Measurements from ENCODE around the gene PGGHG.
"Not testable (repeated sequence)": the region's sequence is repeated elsewhere in the genome, so short reads cannot be mapped to it uniquely, and the experiment has no call there.

Gene PGGHG

GRCh38 chr11:285894-286220 is 3.1 kb upstream of the PGGHG start:
- Histone ChIP-seq H3K27ac (ENCODE audit: low read depth, low read length, poor library complexity, severe bottlenecking) (no peak overlapping the region), H3K9ac (ENCODE audit: low read length) (no peak overlapping the region), H3K9me3 (ENCODE audit: low read length) (no peaks in the 10 kb centered on the region), H3K27me3 (ENCODE audit: insufficient read depth, low read length) (peaks cover 7% of the 10 kb centered on the region; the same call in 1 of the 2 replicates), H3K4me2 (ENCODE audit: low read length) (no peak overlapping the region), H3K4me3 (ENCODE audit: low read depth, low read length, poor library complexity, severe bottlenecking) (no peak overlapping the region), H4K20me1 (ENCODE audit: insufficient read depth, low read length) (no peaks in the 10 kb centered on the region), H3K79me2 (ENCODE audit: insufficient read depth, low read length) (no peaks in the 10 kb centered on the region), H3K9me2 (ENCODE audit: low read depth, low read length) (no peaks in the 10 kb centered on the region), H2AFZ (ENCODE audit: low read length) (no peak overlapping the region), H3K36me3 (ENCODE audit: insufficient read depth, low read length) (no peaks in the 10 kb centered on the region), H3K4me1 (ENCODE audit: insufficient read depth, low read length, severe bottlenecking) (peaks cover 35% of the 10 kb centered on the region), H3F3A (ENCODE audit: insufficient read depth, low read length) (no peaks in the 10 kb centered on the region)
- TF ChIP-seq EZH2 (IDR thresholded peaks at IDR 0.05; ENCODE audit: borderline replicate concordance, low read length) (no peak), CTCF (IDR thresholded peaks at IDR 0.05; ENCODE audit: low read length) (no peak)

- Histone ChIP-seq H3K4me1 (ENCODE audit: insufficient read depth, low read length, severe bottlenecking) (peaks cover 35% of the 10 kb centered on the region), H3K27ac (ENCODE audit: low read depth, low read length, poor library complexity, severe bottlenecking) (peak overlapping the region; percentile 18), H3K4me2 (ENCODE audit: low read length) (peak overlapping the region; percentile 97), H3K4me3 (ENCODE audit: low read depth, low read length, poor library complexity, severe bottlenecking) (peak overlapping the region; percentile 72)
- H3F3A ChIP-seq (ENCODE audit: insufficient read depth, low read length); H4K20me1 ChIP-seq (ENCODE audit: insufficient read depth, low read length); H3K9me3 ChIP-seq (ENCODE audit: low read length); H3K9me2 ChIP-seq (ENCODE audit: low read depth, low read length); H3K27me3 ChIP-seq (ENCODE audit: insufficient read depth, low read length); H3K36me3 ChIP-seq (ENCODE audit: insufficient read depth, low read length); H3K79me2 ChIP-seq (ENCODE audit: insufficient read depth, low read length); H3K9ac ChIP-seq (ENCODE audit: low read length); H2AFZ ChIP-seq (ENCODE audit: low read length): not testable (repeated sequence)
Measured at GRCh38 chr11:286977-287820, 1.7 kb upstream of the PGGHG start.

GRCh38 chr11:287821-288477 is 977 bp upstream of the PGGHG start:
- Histone ChIP-seq H3K27ac (ENCODE audit: low read depth, low read length, poor library complexity, severe bottlenecking) (no peak overlapping the region), H2AFZ (ENCODE audit: low read length) (no peak overlapping the region), H3K27me3 (ENCODE audit: insufficient read depth, low read length) (peaks cover 7% of the 10 kb centered on the region; the same call in 1 of the 2 replicates), H3K36me3 (ENCODE audit: insufficient read depth, low read length) (peaks cover 1% of the 10 kb centered on the region; the same call in 1 of the 2 replicates), H3K4me3 (ENCODE audit: low read depth, low read length, poor library complexity, severe bottlenecking) (peak overlapping the region; percentile 72), H3K4me2 (ENCODE audit: low read length) (peak overlapping the region; percentile 97), H3K9ac (ENCODE audit: low read length) (peak overlapping the region; percentile 77), H4K20me1 (ENCODE audit: insufficient read depth, low read length) (no peaks in the 10 kb centered on the region), H3K79me2 (ENCODE audit: insufficient read depth, low read length) (no peaks in the 10 kb centered on the region), H3K9me3 (ENCODE audit: low read length) (no peaks in the 10 kb centered on the region), H3K4me1 (ENCODE audit: insufficient read depth, low read length, severe bottlenecking) (peaks cover 31% of the 10 kb centered on the region), H3K9me2 (ENCODE audit: low read depth, low read length) (no peaks in the 10 kb centered on the region), H3F3A (ENCODE audit: insufficient read depth, low read length) (no peaks in the 10 kb centered on the region)
- TF ChIP-seq EZH2 (IDR thresholded peaks at IDR 0.05; ENCODE audit: borderline replicate concordance, low read length) = no peak
- TF ChIP-seq CTCF (IDR thresholded peaks at IDR 0.05; ENCODE audit: low read length) = no peak
